Neuron (in vitro differentiated cells): ENCODE data around the gene OR51F2.
"Not testable (repeated sequence)": the region's sequence is repeated elsewhere in the genome, so short reads cannot be mapped to it uniquely, and the experiment has no call there.

Experiments used
- H2AFZ ChIP-seq: one replicate; pipeline ENCODE4 v1.6.1; 2013; ENCODE audit warnings: low read depth, mild to moderate bottlenecking, inconsistent platforms, low read length, moderate library complexity
- H3K27me3 ChIP-seq: one replicate; pipeline ENCODE4 v1.6.1; 2013; ENCODE audit warnings: low read length; ENCODE audit not compliant: insufficient read depth
- H3K36me3 ChIP-seq: one replicate; pipeline ENCODE4 v1.6.1; 2013; ENCODE audit warnings: low read length; ENCODE audit not compliant: insufficient read depth
- H3K4me1 ChIP-seq: one replicate; pipeline ENCODE4 v1.6.1; 2013; ENCODE audit warnings: low read length; ENCODE audit not compliant: insufficient read depth
- H3K4me3 ChIP-seq: 2 replicates; pipeline ENCODE4 v1.5.1; 2013; ENCODE audit warnings: mild to moderate bottlenecking, low read length, moderate library complexity
- H3K9me3 ChIP-seq: one replicate; pipeline ENCODE4 v1.6.1; 2013; ENCODE audit warnings: low read length

The OR51F2 gene, protein sequence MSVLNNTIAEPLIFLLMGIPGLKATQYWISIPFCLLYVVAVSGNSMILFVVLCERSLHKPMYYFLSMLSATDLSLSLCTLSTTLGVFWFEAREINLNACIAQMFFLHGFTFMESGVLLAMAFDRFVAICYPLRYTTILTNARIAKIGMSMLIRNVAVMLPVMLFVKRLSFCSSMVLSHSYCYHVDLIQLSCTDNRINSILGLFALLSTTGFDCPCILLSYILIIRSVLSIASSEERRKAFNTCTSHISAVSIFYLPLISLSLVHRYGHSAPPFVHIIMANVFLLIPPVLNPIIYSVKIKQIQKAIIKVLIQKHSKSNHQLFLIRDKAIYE

GRCh38 chr11:4821021-4821420 is at the start of gene OR51F2:
TSS of gene OR51F2 (plus strand) at chr11:4821321. CDS start at chr11:4821422, 101 bp downstream.
- H3K9me3 ChIP-seq = no peaks in the 10 kb centered on the region
- H3K27me3 ChIP-seq = no peaks in the 10 kb centered on the region
- no peaks in the 10 kb centered on the region for H3K4me1 ChIP-seq
- no peaks in the 10 kb centered on the region for H3K36me3 ChIP-seq
- H3K4me3 ChIP-seq = no peak within 1 kb of the TSS
- H2AFZ ChIP-seq = no peak within 1 kb of the TSS

- no peaks in the 10 kb centered on the region for H3K27me3 ChIP-seq
- H3K9me3 ChIP-seq = no peaks in the 10 kb centered on the region
- no peaks in the 10 kb centered on the region for H3K36me3 ChIP-seq
- no peak overlapping the region for H2AFZ ChIP-seq
- H3K4me1 ChIP-seq = no peaks in the 10 kb centered on the region
- no peak overlapping the region for H3K4me3 ChIP-seq
Observed at GRCh38 chr11:4782454-4782853, 38.7 kb upstream of the OR51F2 start.

GRCh38 chr11:4797206-4797605 is 23.9 kb upstream of the OR51F2 start:
- Histone ChIP-seq H3K36me3 (no peaks in the 10 kb centered on the region), H3K27me3 (no peaks in the 10 kb centered on the region), H3K9me3 (no peaks in the 10 kb centered on the region), H3K4me3 (no peak overlapping the region), H3K4me1 (no peaks in the 10 kb centered on the region), H2AFZ (no peak overlapping the region)

DNA sequence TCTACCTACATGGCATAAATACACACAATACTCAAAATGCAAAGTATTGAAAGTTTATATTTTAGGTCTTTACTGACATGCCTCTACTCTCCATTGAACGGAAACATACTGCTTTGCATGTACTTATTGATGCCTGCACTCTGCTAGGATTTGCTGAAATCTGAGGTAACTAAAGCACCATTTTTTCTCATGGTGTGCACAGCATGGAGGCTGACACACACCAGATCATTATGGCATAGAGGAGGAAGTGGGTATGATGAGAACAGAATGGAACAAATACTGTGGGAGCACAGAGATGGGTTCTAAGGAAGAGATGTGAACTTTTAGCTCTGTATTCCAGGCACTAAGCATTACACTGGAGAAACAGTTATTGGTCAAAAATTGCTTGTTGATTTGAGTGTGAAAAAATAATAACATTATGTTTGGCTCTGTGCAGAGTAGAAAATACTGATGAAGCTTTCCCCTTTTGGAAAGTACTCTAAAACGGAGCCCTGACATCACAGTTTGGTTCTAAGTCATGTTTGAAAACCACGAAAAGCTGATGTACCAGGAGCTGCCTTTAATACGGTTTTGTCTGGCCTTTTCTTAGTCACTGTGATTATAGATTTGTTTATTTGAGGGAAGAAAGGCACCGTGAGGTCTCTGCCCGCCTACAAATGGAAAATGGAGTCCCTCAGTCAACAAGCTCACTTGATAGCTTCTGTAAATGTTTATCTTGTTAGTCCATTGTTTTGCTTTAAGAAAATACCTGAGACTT is 22.5 kb upstream of the OR51F2 start:
- Histone ChIP-seq H3K27me3 (no peaks in the 10 kb centered on the region), H2AFZ (no peak overlapping the region), H3K4me3 (no peak overlapping the region), H3K9me3 (no peaks in the 10 kb centered on the region), H3K36me3 (no peaks in the 10 kb centered on the region), H3K4me1 (no peaks in the 10 kb centered on the region)

- not testable (repeated sequence) for H2AFZ ChIP-seq, H3K36me3 ChIP-seq, H3K4me1 ChIP-seq, H3K9me3 ChIP-seq, H3K27me3 ChIP-seq, H3K4me3 ChIP-seq
Observed at GRCh38 chr11:4801316-4801715, 19.8 kb upstream of the OR51F2 start.

GRCh38 chr11:4804280-4804679 is 16.8 kb upstream of the OR51F2 start, which contains the start of gene OR52R1:
TSS of gene OR52R1 (minus strand) at chr11:4804380. CDS start at chr11:4804380, 0 bp downstream.
- Histone ChIP-seq H3K27me3 (no peaks in the 10 kb centered on the region), H3K36me3 (no peaks in the 10 kb centered on the region), H2AFZ (no peak within 1 kb of the TSS), H3K9me3 (no peaks in the 10 kb centered on the region), H3K4me3 (no peak within 1 kb of the TSS), H3K4me1 (no peaks in the 10 kb centered on the region)

DNA sequence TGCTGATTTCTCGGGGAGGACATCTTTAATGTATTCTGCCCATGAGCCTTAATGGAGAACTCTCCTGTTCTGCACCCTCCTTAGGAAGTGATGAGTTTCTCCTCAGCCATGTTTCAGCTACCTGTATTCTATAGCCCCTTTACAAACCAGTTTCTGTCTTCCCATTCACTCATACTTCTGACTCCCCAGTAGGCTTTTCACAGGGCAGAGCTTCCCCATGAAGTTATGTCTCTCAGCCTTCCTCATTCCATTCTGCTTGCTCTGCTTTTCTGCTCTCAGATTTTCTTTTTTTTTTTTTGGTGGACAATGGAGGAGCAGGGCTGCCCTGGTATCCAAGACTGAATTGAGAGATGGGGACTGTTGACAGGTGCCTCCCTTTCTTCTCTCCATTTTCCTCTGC is 12.6 kb upstream of the OR51F2 start:
- H3K27me3 ChIP-seq = no peaks in the 10 kb centered on the region
- H3K4me3 ChIP-seq = no peak overlapping the region
- no peaks in the 10 kb centered on the region for H3K9me3 ChIP-seq
- H2AFZ ChIP-seq = no peak overlapping the region
- no peaks in the 10 kb centered on the region for H3K36me3 ChIP-seq
- H3K4me1 ChIP-seq = no peaks in the 10 kb centered on the region

GRCh38 chr11:4809246-4809645 is 11.9 kb upstream of the OR51F2 start:
- H3K27me3 ChIP-seq = no peaks in the 10 kb centered on the region
- H3K4me3 ChIP-seq = no peak overlapping the region
- no peaks in the 10 kb centered on the region for H3K4me1 ChIP-seq

DNA sequence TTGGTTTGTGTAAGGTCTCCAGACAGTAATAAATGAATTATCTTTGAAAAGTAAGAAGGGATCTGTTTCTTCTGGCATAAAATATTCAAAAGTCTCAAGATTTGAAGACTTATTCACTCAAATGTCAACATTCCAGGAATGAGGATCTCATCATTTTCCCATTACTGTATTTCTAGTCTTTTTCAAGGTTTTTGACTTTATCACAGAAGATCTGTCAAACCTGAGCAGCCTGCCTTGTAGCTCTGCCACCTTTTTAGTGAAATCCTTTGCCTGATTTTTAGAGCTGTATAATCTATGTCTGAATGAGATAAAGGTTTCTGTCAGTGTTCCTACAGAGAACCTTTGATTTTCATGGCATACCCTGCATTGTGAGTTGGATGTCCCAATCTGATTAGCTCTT is 4.0 kb downstream of the OR51F2 start:
- Histone ChIP-seq H3K4me3 (no peak overlapping the region), H3K4me1 (no peaks in the 10 kb centered on the region), H3K36me3 (no peaks in the 10 kb centered on the region), H3K9me3 (no peaks in the 10 kb centered on the region), H3K27me3 (no peaks in the 10 kb centered on the region), H2AFZ (no peak overlapping the region)

More at GRCh38 chr11:4809246-4809645, 11.9 kb upstream of the OR51F2 start:
- H2AFZ ChIP-seq = no peak overlapping the region
- H3K9me3 ChIP-seq = no peaks in the 10 kb centered on the region
- no peaks in the 10 kb centered on the region for H3K36me3 ChIP-seq

DNA sequence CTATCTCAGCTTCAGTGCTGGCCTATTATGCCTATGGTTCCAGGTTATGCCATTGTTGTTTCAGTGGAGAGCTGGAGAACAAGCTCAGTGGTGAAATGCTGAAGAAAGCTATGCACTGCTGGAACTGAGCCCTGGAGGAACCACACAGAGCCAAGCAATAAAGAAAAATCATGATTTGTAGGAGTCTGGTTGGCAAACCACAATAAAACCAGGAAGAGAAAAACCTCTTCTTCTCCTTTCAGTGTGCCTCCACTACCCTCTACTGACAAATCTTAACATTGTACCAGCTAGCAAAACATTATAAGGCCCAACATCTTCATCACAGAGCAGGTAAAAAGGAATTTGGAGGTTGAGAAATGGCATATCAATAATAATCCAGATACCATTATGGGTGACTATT is 5.3 kb downstream of the OR51F2 start:
- no peaks in the 10 kb centered on the region for H3K9me3 ChIP-seq
- no peak overlapping the region for H2AFZ ChIP-seq
- H3K27me3 ChIP-seq = no peaks in the 10 kb centered on the region
- H3K4me1 ChIP-seq = no peaks in the 10 kb centered on the region
- no peak overlapping the region for H3K4me3 ChIP-seq
- no peaks in the 10 kb centered on the region for H3K36me3 ChIP-seq

- Histone ChIP-seq H2AFZ (no peak overlapping the region), H3K36me3 (no peaks in the 10 kb centered on the region), H3K27me3 (no peaks in the 10 kb centered on the region), H3K4me3 (no peak overlapping the region), H3K4me1 (no peaks in the 10 kb centered on the region), H3K9me3 (no peaks in the 10 kb centered on the region)
Observed at GRCh38 chr11:4830346-4830745, 9.2 kb downstream of the OR51F2 start.

DNA sequence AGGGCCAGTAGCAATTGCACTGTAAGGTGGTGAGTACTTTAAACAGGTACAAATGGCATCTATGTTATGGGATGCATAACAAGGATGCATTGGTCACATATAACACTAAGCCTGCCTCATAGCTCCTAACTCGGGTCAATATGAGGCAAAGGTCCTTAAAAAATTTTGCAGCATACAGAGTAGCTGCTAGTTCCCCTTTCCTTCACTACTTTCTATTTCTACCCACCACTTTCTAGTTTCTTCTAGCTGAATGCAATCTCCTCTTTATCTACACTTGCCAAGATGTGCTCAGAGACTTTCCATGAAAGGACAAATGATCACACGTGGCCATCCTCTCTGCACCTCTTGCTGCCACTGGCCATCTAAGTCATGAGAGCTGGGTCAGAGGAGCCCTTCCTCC is 9.8 kb downstream of the OR51F2 start:
- Histone ChIP-seq H3K4me1 (no peaks in the 10 kb centered on the region), H3K9me3 (no peaks in the 10 kb centered on the region), H2AFZ (no peak overlapping the region), H3K4me3 (no peak overlapping the region), H3K36me3 (no peaks in the 10 kb centered on the region), H3K27me3 (no peaks in the 10 kb centered on the region)

GRCh38 chr11:4839851-4840549 is 18.9 kb downstream of the OR51F2 start:
- Histone ChIP-seq H2AFZ (no peak overlapping the region), H3K27me3 (no peaks in the 10 kb centered on the region), H3K36me3 (no peaks in the 10 kb centered on the region), H3K9me3 (no peaks in the 10 kb centered on the region), H3K4me3 (no peak overlapping the region), H3K4me1 (no peaks in the 10 kb centered on the region)
